Stimulated activated CD8-positive, alpha-beta memory T cell treated with anti-CD3 and anti-CD28 coated beads, Interleukin-15, amount 100 ng/mL, for 24 hours (primary cell): ENCODE data around the gene CANX.

ENCODE experiments used
- DNase-seq: peaks from one replicate; pipeline ENCODE4 v3.0.0-alpha.2; 2020; ENCODE audit warnings: low read depth

Gene CANX

DNA sequence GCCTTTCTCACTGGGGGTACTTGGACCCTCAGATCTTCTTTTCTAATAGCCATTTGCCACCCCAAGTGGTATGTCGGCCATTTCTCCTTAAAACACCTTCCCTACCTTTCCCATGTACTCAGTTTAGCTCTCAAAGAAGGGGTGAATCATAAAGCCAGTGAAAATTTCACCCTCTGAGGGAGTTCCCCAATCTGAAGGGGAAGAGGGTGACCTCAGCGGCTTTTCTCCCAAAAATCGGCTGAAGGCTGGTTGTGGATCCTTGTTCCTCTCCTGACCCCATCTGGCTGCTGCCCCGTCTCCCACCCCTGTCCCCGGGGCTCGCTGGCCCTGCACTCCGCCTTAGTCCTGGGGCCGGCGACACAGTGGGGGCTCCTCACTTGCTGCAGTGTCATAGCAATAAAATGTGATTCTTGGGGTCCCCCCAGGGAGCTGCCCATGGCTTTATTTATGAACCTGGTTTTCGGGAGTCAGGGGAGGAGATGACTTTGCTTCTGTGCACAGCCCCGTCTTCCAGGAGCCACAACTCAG lies 77.7 kb downstream of the CANX start:
- no peak for DNase-seq

DNA sequence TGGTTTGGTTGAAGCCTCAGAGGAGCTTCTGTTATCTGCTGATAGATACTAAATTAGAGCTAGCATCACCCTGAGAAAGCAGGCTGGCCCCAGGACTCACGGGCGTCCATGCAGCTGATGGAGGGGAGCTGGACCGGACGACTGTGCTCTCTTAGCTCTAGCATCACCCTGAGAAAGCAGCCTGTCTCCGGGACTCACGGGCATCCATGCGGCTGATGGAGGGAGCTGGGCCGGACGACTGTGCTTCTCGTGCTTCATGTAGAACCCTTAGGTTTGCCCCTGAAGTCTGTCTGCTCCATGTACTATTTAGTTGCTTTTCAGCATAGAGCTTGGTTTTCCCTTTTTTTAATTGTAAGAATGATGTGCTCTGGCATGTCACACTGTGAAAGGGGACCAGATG lies 78.7 kb downstream of the CANX start:
- DNase-seq = no peak

DNA sequence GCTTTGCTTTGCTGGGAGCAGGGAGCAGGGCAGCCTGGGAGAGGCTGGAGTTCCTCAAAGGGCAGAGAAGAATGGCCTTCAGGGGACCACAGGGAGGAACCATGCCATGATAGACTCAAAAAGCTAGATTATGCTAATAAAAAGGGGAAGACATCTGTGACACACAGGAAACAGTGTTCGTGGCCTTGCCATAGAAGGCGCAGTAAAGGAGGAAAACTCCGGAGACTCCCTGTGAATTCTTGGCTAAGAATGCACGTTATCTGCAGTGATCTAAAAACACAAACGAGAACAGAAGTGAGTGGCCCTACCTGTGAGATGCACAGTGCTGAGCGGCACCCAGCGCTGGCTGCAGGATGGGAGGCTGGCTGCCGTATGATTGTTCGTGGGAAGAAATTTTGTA lies 79.1 kb downstream of the CANX start:
- no peak for DNase-seq

DNA sequence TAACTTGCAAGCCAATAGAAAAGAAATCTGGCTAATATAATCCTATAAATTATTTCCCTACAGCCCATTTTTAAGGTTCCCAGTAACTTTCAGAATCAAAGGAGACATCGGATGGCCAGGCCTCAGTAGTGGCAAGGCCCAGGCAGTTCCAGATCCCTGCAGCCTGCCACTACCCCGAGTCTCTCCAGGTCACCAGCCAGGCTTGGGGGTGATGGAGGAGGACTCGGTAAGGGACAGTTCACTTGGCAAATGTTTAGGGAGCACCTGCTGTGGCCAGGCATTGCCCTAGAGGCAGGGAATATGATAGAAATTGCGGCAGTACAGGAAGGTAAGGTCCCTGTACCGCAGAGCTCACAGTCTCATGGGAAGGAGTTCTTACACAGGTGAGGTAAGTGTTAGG lies 79.8 kb downstream of the CANX start:
- DNase-seq = no peak

DNA sequence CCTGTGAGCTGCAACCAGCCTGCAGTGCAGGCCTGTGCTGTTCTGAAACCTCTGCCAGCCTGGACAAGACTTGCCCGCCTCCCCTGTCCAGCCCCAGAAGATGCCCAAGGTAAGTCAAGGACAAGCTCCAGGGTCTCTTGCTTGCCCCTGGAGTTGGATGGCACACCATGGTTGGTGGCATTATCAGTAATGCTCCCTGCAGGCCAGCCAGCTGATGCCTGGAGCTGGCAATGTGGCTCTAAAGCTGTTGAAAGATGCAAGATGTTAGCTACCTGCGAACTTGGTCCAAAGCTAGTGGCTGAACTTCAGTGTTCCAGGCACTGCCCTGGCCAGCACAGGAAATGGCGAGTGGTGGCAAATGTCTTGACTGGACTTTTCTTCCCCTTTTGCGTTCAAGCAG lies 81.1 kb downstream of the CANX start:
- no peak for DNase-seq

DNA sequence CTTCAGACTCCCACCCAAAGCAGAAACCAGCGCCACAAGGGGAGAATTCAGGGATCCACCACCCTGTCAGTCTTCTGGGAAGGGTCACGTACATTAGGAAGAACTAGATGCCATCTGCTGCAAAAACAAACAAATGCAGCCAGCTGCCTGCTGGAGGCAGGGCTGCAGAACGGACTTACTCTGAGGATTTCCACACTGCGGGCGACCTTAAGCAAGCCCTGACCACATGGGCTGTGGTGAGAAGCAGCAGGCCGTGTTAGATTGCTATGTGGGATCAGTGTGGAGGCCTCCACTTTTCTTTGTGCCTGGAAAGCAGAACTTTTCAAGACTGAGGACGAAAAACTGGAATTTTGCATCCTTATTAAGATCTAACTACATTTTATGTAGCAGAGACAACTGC lies 81.6 kb downstream of the CANX start:
- no peak for DNase-seq
